Lower leg skin (tissue), 4 donors: ENCODE results near the gene CFAP107. TPM values are rescaled to one million over a fixed set of nuclear protein-coding genes. Genes with fewer than 3 reads are reported as not detected.

Experiments used
- DNase-seq, 2 donors: peaks; one replicate each; pipeline ENCODE4 v3.0.0-alpha.2; 2019; ENCODE audit warnings: low spot score in 2 of 2
- H3K4me3 ChIP-seq: fragments of 200-600 bp; sonication (generic); 2 replicates; pipeline ENCODE4 v1.5.1; 2017; ENCODE audit warnings: mild to moderate bottlenecking, low read depth; ENCODE audit not compliant: poor library complexity, severe bottlenecking
- CTCF ChIP-seq, 3 donors: fragments of 450-650 bp; IDR thresholded peaks; one replicate each; pipeline ENCODE4 v1.5.1; 2016; ENCODE audit warnings: antibody characterized with exemption in 3 of 3, mild to moderate bottlenecking in 3 of 3, moderate library complexity in 2 of 3
- POLR2A ChIP-seq, 2 donors: fragments of 450-650 bp; IDR thresholded peaks; one replicate each; pipeline ENCODE4 v1.6.1; 2016 to 2017; ENCODE audit warnings: antibody characterized with exemption in 2 of 2, mild to moderate bottlenecking in 1 of 2, moderate library complexity in 1 of 2
- WGBS, 2 donors: methylation state at CpG; one replicate each; pipeline ENCODE4 v1.1.5; 2018; 5-methylcytosine and 5-hydroxymethylcytosine counted together
- intact Hi-C: fragments of 100-400 bp; cut with DNase I; formaldehyde crosslinking; loops from one replicate; pipeline ENCODE4 v1.15.0; 2023; ENCODE audit warnings: low total_unique reads
- total RNA-seq, 4 donors: library from RNA; depleted of rRNA; stranded (reverse); fragments of >200 nt; gene quantifications; one replicate each; pipeline ENCODE4 v1.1.0, GENCODE V29; 2016

The CFAP107 gene
- total RNA-seq, 4 donors from 2014 or later = 0.13 to 0.27 TPM; not detected in 2

GRCh38 chr1:12769031-12769430 lies 23.0 kb downstream of the CFAP107 start:
- 56 to 81% methylated on average over 2 of the region's 2 CpGs for WGBS, 2 donors
- DNase-seq = no peak
- TF ChIP-seq CTCF (IDR thresholded peaks at IDR 0.05) (no peak), POLR2A (IDR thresholded peaks at IDR 0.05) (no peak)
- intact Hi-C loops = no loop called here
- no peak overlapping the region for H3K4me3 ChIP-seq

- intact Hi-C loops = no loop called here
- DNase-seq = no peak
- 58 to 67% methylated on average over 7 of the region's 7 CpGs for WGBS, 2 donors
- H3K4me3 ChIP-seq = no peak overlapping the region
- TF ChIP-seq POLR2A (IDR thresholded peaks at IDR 0.05) (no peak), CTCF (IDR thresholded peaks at IDR 0.05) (no peak)
These were observed 24.0 kb downstream of the CFAP107 start for GRCh38 chr1:12769976-12770505.

- 81 to 100% methylated on average over 1 to 2 of the region's 2 CpGs for WGBS, 2 donors
- DNase-seq = peak in 1 of 2 donors; percentile 50
- TF ChIP-seq POLR2A (IDR thresholded peaks at IDR 0.05) (no peak), CTCF (IDR thresholded peaks at IDR 0.05) (no peak)
- no peak overlapping the region for H3K4me3 ChIP-seq
- intact Hi-C loops = no loop called here
These were observed 24.6 kb downstream of the CFAP107 start for GRCh38 chr1:12770620-12771019.

GRCh38 chr1:12771186-12771585 lies 25.2 kb downstream of the CFAP107 start:
- peak in 1 of 2 donors; percentile 40 for DNase-seq
- intact Hi-C loops = no loop called here
- TF ChIP-seq POLR2A (IDR thresholded peaks at IDR 0.05) = no peak
- TF ChIP-seq CTCF (IDR thresholded peaks at IDR 0.05) = no peak
- 76 to 81% methylated on average over 5 of the region's 5 CpGs for WGBS, 2 donors
- no peak overlapping the region for H3K4me3 ChIP-seq

- peak in 1 of 2 donors; percentile 50 for DNase-seq
- WGBS, 2 donors = 88 to 92% methylated on average over 5 of the region's 5 CpGs
- H3K4me3 ChIP-seq = no peak overlapping the region
- TF ChIP-seq POLR2A (IDR thresholded peaks at IDR 0.05) = no peak
- no peak for TF ChIP-seq CTCF (IDR thresholded peaks at IDR 0.05)
- intact Hi-C loops = no loop called here
These were observed 26.5 kb downstream of the CFAP107 start for GRCh38 chr1:12772520-12772919.

DNA sequence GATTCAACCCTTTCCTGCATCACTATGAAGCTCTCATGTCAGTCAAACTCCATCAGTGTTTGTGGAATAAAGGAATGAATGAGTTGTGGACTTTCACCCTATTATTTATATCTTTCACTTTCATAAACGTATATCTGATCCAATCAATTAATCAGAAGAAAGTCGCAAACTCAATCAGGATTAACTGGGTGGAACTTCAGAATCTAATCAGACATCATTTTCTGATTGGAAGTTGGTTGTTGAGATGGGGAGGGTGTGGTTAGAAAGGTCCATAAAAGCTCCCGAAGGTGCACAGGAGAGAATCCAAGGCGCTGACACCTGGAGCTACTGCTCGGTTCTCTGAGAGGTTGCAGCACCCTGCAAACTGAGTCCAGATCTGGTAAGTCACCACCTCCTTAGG lies 27.4 kb downstream of the CFAP107 start, which contains the start of gene PRAMEF12:
Gene PRAMEF12 (plus strand): TSS at position 301 of the 400 bp plus-strand sequence. CDS start 1,130 bp downstream, outside the sequence.
- no peak for TF ChIP-seq POLR2A (IDR thresholded peaks at IDR 0.05)
- no peak for TF ChIP-seq CTCF (IDR thresholded peaks at IDR 0.05)
- no peak for DNase-seq
- 85% methylated on average over 5 of the region's 5 CpGs for WGBS, 2 donors
- intact Hi-C loops = no loop called here
- no peak within 1 kb of the TSS for H3K4me3 ChIP-seq
